MM.1S (cell line): Measurements from ENCODE around the gene ATP13A2.

Experiments used
- CTCF ChIP-seq: fragments of 300-600 bp; sonication (generic); IDR thresholded peaks from 2 replicates; pipeline ENCODE4 v1.5.1; 2016; ENCODE audit warnings: antibody characterized with exemption, low read length, mixed read lengths
- EZH2 ChIP-seq: fragments of 300-600 bp; sonication (generic); optimal IDR thresholded peaks from 2 replicates; pipeline ENCODE3; 2017; ENCODE audit warnings: low read depth, mild to moderate bottlenecking, antibody characterized with exemption, low read length, mixed read lengths

GRCh38 chr1:17011439-17012307 is at the start of gene ATP13A2:
- TF ChIP-seq CTCF (no peak), EZH2 (no peak)
